Measurements from ENCODE around the gene ZNF366.

The ZNF366 gene

GRCh38 chr5:72397836-72398235 is 109.4 kb downstream of the ZNF366 start:
- no peak for TF ChIP-seq CTCF (IDR thresholded peaks at IDR 0.05; ENCODE audit: extremely low read depth, missing control alignments)
- no peak for DNase-seq (ENCODE audit: low spot score)

- peak; percentile 56 for DNase-seq (ENCODE audit: low spot score)
- peak; percentile 58 for TF ChIP-seq CTCF (IDR thresholded peaks at IDR 0.05; ENCODE audit: extremely low read depth, missing control alignments)
These were observed 112.5 kb downstream of the ZNF366 start for GRCh38 chr5:72394688-72395087.

- no peak for DNase-seq (ENCODE audit: low spot score)
- no peak for TF ChIP-seq CTCF (IDR thresholded peaks at IDR 0.05; ENCODE audit: extremely low read depth, missing control alignments)
These were observed 114.2 kb downstream of the ZNF366 start for GRCh38 chr5:72393052-72393451.
